HS-27A (cell line): ENCODE data around the gene IPCEF1.
"Not testable (repeated sequence)": the region's sequence is repeated elsewhere in the genome, so short reads cannot be mapped to it uniquely, and the experiment has no call there.

Experiments
- DNase-seq: peaks from one replicate; pipeline ENCODE4 v3.0.0-alpha.2; 2012; ENCODE audit warnings: low read depth, missing footprints

IPCEF1 gene

GRCh38 chr6:154219250-154219649 lies 137.4 kb downstream of the IPCEF1 start:
- no peak for DNase-seq

- DNase-seq = no peak
Measured at GRCh38 chr6:154218787-154219186, 137.8 kb downstream of the IPCEF1 start.

- no peak for DNase-seq
Measured at GRCh38 chr6:154218301-154218700, 138.3 kb downstream of the IPCEF1 start.

DNA sequence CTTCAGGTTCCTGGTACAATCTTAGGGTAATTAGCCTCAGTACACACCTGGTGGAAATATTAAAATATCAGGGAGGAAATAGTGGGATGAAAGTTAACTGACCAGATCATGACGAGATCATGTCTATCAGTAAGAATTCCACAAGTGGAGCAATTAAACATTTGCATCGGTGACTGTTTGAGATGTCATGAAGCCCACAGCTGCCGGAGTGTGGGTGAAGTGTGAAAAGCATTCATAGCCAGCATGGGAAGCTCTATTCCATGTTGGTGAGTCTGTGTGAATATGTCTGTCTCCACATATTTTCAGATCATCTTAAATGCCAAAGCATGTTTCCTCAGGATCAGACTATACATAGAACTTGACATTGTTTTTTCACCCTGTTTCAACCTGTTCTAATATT lies 142.8 kb downstream of the IPCEF1 start:
- no peak for DNase-seq

DNA sequence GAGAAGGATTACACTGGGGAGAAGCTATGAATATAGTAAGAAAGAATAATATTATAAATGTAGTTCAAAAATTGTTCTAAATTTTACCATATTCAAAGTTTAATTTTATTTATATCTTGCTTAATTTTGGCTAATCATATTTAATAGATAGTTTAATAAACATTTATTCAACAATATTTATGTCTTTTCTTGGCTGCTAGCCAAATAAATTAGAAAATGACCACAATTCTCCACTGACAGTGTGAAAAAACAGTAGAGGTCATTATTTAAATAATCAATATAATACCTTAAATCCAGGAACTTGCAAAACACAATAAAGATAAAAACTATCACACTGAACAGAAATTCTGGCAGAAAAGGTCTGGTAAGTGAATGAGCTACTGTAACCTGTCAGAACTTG lies 145.9 kb downstream of the IPCEF1 start:
- no peak for DNase-seq

GRCh38 chr6:154209555-154209954 lies 147.0 kb downstream of the IPCEF1 start:
- DNase-seq = no peak

- no peak for DNase-seq
Measured at GRCh38 chr6:154206996-154207395, 149.6 kb downstream of the IPCEF1 start.

DNA sequence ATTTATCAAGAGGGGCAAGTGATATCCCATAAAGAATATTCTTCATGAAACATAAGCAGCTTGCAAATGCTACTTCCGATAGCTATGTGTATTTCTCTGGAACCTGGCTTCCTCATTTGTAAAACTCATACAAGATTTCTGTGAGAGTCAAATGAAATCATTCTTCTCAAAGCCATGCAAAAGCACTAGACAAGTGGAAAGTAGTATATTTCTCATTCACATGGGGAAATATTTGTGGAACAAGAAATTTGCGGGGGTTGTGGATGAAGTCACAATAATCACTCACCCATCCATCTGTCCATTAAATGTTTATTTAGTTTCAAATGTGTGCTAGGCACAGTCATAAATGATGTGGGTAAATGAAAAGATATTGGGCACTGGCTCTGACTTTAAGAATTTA lies 150.5 kb downstream of the IPCEF1 start:
- DNase-seq = no peak

DNA sequence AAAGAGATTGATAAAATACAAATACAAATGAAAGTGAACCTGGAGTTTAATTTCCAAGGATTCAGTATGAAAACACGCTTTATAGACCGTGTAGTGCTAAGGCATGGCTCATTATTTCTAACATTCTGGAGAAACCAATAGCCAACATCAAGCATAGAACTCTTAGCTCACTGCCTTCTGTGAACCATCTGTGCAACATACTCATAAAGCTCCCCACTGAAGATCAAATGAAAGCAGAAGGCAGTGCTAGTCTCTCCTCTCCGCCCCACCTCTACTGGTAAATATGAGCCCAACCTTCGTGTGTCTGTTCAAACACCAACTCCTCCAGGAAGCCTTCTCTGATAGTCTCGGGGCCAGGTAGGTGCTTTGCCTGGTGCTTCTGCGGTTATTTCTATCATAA lies 153.6 kb downstream of the IPCEF1 start:
- DNase-seq = no peak

- DNase-seq = no peak
Measured at GRCh38 chr6:154202339-154202738, 154.3 kb downstream of the IPCEF1 start.

DNA sequence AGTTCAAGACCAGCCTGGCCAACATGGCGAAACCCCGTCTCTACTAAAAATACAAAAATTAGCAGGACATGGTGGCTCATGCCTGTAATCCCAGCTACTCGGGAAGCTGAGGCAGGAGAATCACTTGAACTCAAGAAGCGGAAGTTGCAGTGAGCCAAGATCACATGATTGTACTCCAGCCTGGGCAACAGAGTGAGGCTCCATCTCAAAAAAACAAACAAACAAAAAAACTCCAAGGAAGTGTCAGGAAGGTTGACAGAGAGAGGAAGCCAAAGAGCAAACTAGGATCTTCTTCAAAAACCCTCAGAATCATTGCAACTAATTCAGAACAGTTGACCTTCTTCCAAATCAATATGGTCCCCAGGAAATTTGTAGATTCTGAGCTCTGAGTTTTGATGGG lies 154.9 kb downstream of the IPCEF1 start:
- not testable (repeated sequence) for DNase-seq

- DNase-seq = no peak
Measured at GRCh38 chr6:154197196-154197860, 159.3 kb downstream of the IPCEF1 start.

DNA sequence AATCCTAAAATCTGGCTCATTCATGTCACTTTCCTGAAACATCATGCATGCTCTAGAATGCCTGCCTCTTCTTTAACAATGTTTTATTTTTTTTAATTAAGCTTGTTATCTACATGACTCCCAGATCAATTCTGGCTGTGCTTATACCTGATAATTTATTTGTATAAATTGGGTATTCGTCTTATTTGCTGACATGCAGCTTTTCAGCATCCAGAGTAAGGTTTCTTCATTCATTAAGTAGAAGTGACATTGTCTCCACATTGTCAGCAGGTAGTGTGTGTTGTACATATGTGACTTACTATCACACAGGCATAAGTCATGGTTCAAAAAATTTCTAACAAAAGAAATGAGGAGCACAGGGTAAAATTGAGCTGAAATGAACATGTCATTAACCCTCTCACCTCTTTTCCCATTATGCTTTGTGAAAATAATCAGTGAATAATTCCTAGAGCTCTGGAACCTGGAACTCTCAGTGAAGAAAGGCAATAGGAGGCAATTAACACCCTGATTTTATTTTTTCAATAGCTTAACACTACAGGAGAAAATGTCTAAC lies 160.2 kb downstream of the IPCEF1 start:
- DNase-seq = no peak

DNA sequence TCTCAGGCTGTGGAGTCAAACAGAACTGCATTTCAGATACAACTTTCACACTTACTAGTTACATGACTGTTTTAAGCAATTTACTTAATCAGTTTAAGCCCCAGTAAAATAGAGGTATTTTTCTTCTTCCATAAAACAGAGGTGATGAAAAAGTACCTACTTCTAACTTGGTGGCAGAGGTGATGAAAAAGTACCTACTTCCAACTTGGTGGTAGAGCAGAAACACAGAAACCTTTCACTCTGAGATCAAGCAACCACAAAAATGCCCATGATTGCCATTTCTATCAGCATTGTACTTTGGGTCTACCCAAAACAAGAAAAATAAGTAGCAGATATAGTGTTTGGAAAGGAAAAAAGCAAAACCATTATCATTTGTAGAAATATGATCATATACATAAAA lies 168.9 kb downstream of the IPCEF1 start:
- no peak for DNase-seq

DNA sequence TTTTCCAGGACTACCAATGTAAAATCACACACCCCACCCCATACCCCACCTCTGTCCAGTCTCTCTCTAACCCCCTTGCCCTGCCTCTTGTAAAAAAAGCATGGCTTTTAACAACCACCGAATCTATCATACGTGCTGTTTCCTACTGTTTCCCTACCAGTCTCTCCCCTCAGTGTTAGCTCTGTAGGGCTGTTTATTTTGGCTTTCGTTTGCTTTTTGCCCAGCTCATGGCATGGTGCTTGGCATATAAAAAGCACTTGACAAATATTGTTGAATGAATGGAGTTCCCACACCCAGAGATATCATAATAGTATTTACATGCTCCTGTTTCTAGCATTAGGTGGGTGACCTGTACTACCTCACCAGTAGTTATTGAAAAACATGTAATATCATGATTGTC lies 169.4 kb downstream of the IPCEF1 start:
- no peak for DNase-seq

- no peak for DNase-seq
Measured at GRCh38 chr6:154179434-154179833, 177.2 kb downstream of the IPCEF1 start.

GRCh38 chr6:154172393-154172792 lies 184.2 kb downstream of the IPCEF1 start:
- not testable (repeated sequence) for DNase-seq

DNA sequence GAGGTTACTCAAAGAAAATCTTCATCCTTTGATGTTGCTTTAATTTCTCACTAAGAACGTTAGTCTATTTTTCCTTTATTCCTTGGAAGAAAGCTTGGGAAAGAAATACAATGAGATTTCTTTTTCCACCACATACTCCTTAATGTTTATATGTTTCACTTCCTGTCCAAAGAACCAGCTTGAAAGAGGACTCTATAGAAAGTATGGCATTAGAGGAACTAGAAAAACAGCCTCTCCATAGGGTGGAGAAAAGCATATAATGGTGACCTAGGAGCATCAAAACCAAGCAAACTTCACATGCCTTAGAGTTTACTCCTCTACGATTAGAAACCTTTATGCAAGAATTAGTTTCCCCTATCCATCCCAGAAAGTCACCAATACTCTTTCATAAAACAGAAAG lies 186.5 kb downstream of the IPCEF1 start:
- no peak for DNase-seq

DNA sequence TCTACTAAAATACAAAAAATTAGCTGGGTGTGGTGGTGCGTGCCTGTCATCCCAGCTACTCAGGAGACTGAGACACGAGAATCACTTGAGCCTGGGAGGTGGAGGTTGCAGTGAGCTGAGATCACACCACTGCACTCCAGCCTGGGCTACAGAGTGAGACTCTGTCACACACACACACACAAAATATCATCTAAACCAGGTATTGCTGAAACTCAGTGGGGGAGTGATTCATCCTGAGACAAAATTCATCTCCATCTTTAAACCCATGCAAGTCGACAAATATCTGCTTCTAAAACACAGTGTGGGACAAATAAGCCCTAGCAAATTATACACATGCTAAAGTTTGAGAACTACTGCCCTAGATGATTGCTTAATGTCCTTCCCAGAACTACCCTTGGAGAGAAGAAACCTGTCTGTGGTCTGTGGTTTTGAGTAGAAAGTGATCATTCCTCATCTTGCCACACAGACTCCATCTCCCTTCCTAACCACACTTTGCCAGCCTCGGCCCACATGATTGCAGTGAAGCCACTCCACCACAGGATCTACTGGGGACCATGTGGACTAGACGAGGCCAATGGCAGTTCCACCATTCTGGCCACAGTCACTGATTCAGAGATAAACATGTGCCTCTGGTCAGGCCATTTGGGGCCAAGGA lies 187.3 kb downstream of the IPCEF1 start:
- no peak for DNase-seq

DNA sequence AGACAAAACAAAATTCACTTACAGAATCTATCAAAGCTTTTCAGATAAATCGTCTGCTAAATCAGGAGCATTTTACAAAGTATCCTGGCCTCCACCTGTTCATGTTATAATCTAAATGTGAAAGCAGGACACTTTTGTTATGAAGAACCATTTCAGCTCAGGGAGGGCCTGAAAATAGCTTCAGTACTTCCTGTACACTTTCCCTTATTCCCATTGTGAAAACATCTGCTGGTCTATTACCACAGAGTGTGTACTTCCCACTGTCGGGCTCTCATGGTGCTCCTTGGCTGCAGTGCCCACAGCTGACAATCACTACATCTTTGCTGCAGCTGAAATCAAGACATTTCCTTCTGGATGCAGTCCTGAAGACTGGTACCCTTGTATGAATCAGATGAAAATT lies 189.5 kb downstream of the IPCEF1 start:
- no peak for DNase-seq

DNA sequence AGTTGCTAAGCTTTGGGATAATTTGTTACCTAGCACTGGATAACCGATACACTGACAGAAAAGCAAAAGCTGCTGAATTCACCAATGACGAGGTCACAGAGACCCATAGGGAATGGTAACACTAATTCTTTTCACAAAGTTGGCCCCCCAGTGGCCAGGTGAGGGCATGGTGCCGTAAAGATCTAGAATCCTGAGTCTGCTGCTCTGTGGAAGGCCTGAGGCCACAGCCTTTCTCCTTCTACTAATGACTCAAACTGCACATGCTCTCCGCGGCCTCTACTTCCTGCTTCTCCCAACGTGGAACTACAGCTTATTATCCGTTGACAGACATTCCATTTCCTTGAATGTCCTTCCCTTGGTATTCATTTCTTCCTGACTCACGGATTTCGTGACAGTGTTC lies 190.5 kb downstream of the IPCEF1 start:
- DNase-seq = no peak

DNA sequence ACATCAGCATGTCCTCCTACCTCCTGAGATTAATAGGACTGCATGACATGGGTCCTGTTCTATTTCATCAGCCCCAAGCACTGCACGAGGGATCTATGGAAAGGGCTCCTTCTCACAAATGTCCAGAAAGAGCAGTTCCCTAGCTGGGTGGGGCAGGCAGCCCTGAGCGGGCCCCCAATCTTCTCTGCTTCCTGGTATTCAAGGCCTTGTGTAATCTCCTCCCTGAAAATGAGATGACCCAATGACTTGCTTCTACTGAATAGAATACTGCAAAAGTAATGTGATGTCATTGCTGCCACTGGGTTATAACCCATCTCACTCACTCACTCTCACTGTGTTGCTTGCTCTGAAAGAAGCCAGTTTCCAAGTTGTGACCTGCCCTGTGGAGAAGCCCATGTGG lies 191.1 kb downstream of the IPCEF1 start:
- no peak for DNase-seq

GRCh38 chr6:154164397-154164796 lies 192.2 kb downstream of the IPCEF1 start:
- no peak for DNase-seq

GRCh38 chr6:154161689-154162088 lies 194.9 kb downstream of the IPCEF1 start:
- no peak for DNase-seq
